Measurements from ENCODE around the gene TTC17. TPM values are rescaled to one million over a fixed set of nuclear protein-coding genes. Genes with fewer than 3 reads are reported as not detected.

The TTC17 gene
- total RNA-seq, 1 donor: 77.4 TPM

- H2AFZ ChIP-seq (ENCODE audit: low read length): no peak overlapping the region
- no peak for TF ChIP-seq CTCF (IDR thresholded peaks at IDR 0.05; ENCODE audit: extremely low read depth, low read depth, low read length)
- no peak for DNase-seq (ENCODE audit: insufficient read length, low spot score, missing footprints)
Observed at GRCh38 chr11:43516316-43516850, 157.7 kb downstream of the TTC17 start.

GRCh38 chr11:43517518-43517917, 158.8 kb downstream of the TTC17 start:
- DNase-seq (ENCODE audit: insufficient read length, low spot score, missing footprints): peak; percentile 78
- no peaks in the 10 kb centered on the region for H3K27me3 ChIP-seq (ENCODE audit: insufficient read depth, low read length)
- H3K9me3 ChIP-seq (ENCODE audit: low read depth, low read length): no peaks in the 10 kb centered on the region
- H3K4me1 ChIP-seq (ENCODE audit: insufficient read depth, low read length): peaks cover 12% of the 10 kb centered on the region
- no peak overlapping the region for H3K4me3 ChIP-seq (ENCODE audit: insufficient read depth, low read length)
- no peaks in the 10 kb centered on the region for H3K79me2 ChIP-seq (ENCODE audit: insufficient read depth, low read length)
- H3K4me2 ChIP-seq (ENCODE audit: insufficient read depth, low read length): no peak overlapping the region
- no peaks in the 10 kb centered on the region for H4K20me1 ChIP-seq (ENCODE audit: insufficient read depth, low read length)
- H2AFZ ChIP-seq (ENCODE audit: low read length): no peak overlapping the region
- no peak overlapping the region for H3K27ac ChIP-seq (ENCODE audit: low read depth, low read length)
- TF ChIP-seq CTCF (IDR thresholded peaks at IDR 0.05; ENCODE audit: extremely low read depth, low read depth, low read length): no peak
- no peaks in the 10 kb centered on the region for H3K36me3 ChIP-seq (ENCODE audit: insufficient read depth, low read length)

More at GRCh38 chr11:43516316-43516850, 157.7 kb downstream of the TTC17 start:
- no peaks in the 10 kb centered on the region for H3K27me3 ChIP-seq (ENCODE audit: insufficient read depth, low read length)
- H3K4me3 ChIP-seq (ENCODE audit: insufficient read depth, low read length): no peak overlapping the region
- no peaks in the 10 kb centered on the region for H4K20me1 ChIP-seq (ENCODE audit: insufficient read depth, low read length)
- H3K9me3 ChIP-seq (ENCODE audit: low read depth, low read length): no peaks in the 10 kb centered on the region
- peaks cover 12% of the 10 kb centered on the region for H3K4me1 ChIP-seq (ENCODE audit: insufficient read depth, low read length)
- H3K36me3 ChIP-seq (ENCODE audit: insufficient read depth, low read length): no peaks in the 10 kb centered on the region
- no peak overlapping the region for H3K4me2 ChIP-seq (ENCODE audit: insufficient read depth, low read length)
- H3K27ac ChIP-seq (ENCODE audit: low read depth, low read length): no peak overlapping the region
- no peaks in the 10 kb centered on the region for H3K79me2 ChIP-seq (ENCODE audit: insufficient read depth, low read length)

GRCh38 chr11:43518408-43519160, 159.9 kb downstream of the TTC17 start:
- peak; percentile 91 for DNase-seq (ENCODE audit: insufficient read length, low spot score, missing footprints)
- no peaks in the 10 kb centered on the region for H3K36me3 ChIP-seq (ENCODE audit: insufficient read depth, low read length)
- no peak overlapping the region for H3K27ac ChIP-seq (ENCODE audit: low read depth, low read length)
- H3K27me3 ChIP-seq (ENCODE audit: insufficient read depth, low read length): no peaks in the 10 kb centered on the region
- no peaks in the 10 kb centered on the region for H3K9me3 ChIP-seq (ENCODE audit: low read depth, low read length)
- H3K4me2 ChIP-seq (ENCODE audit: insufficient read depth, low read length): no peak overlapping the region
- H2AFZ ChIP-seq (ENCODE audit: low read length): no peak overlapping the region
- no peaks in the 10 kb centered on the region for H4K20me1 ChIP-seq (ENCODE audit: insufficient read depth, low read length)
- H3K4me3 ChIP-seq (ENCODE audit: insufficient read depth, low read length): no peak overlapping the region
- H3K79me2 ChIP-seq (ENCODE audit: insufficient read depth, low read length): no peaks in the 10 kb centered on the region
- peaks cover 12% of the 10 kb centered on the region for H3K4me1 ChIP-seq (ENCODE audit: insufficient read depth, low read length)
- TF ChIP-seq CTCF (IDR thresholded peaks at IDR 0.05; ENCODE audit: extremely low read depth, low read depth, low read length): no peak

- Histone ChIP-seq H3K4me1 (ENCODE audit: insufficient read depth, low read length) (peaks cover 12% of the 10 kb centered on the region), H3K4me3 (ENCODE audit: insufficient read depth, low read length) (no peak overlapping the region), H3K27ac (ENCODE audit: low read depth, low read length) (no peak overlapping the region), H3K9me3 (ENCODE audit: low read depth, low read length) (no peaks in the 10 kb centered on the region), H2AFZ (ENCODE audit: low read length) (no peak overlapping the region), H3K4me2 (ENCODE audit: insufficient read depth, low read length) (no peak overlapping the region), H4K20me1 (ENCODE audit: insufficient read depth, low read length) (no peaks in the 10 kb centered on the region), H3K36me3 (ENCODE audit: insufficient read depth, low read length) (no peaks in the 10 kb centered on the region), H3K79me2 (ENCODE audit: insufficient read depth, low read length) (no peaks in the 10 kb centered on the region), H3K27me3 (ENCODE audit: insufficient read depth, low read length) (peaks cover 3% of the 10 kb centered on the region)
- DNase-seq (ENCODE audit: insufficient read length, low spot score, missing footprints): no peak
- TF ChIP-seq CTCF (IDR thresholded peaks at IDR 0.05; ENCODE audit: extremely low read depth, low read depth, low read length): no peak
Observed at GRCh38 chr11:43521471-43521870, 162.8 kb downstream of the TTC17 start.

Data from osteoblast (primary cell).